Hematopoietic multipotent progenitor cell (in vitro differentiated cells): ENCODE results near the gene JAML. TPM values are rescaled to one million over a fixed set of nuclear protein-coding genes. Genes with fewer than 3 reads are reported as not detected.

ENCODE experiments used
- DNase-seq, 3 donors: peaks; one replicate each; pipeline ENCODE4 v3.0.0-alpha.2; 2011 to 2015; ENCODE audit warnings: low read depth in 2 of 3, low spot score in 2 of 3
- total RNA-seq: library from RNA; depleted of rRNA; stranded (reverse); fragments of >200 nt; gene quantifications from one replicate; pipeline ENCODE4 v1.2.3, GENCODE V29; 2012

JAML gene
- total RNA-seq: 26.9 TPM

- peak in 2 of 3 donors; percentile 51 to 52 for DNase-seq
Measured at GRCh38 chr11:118224511-118225188, at the start of gene JAML. JAML (minus strand) TSS chr11:118225011; CDS start chr11:118214866, 10,145 bp downstream.

GRCh38 chr11:118274186-118274585 lies 49.4 kb upstream of the JAML start:
- no peak for DNase-seq

- DNase-seq: no peak
Measured at GRCh38 chr11:118272001-118272400, 47.2 kb upstream of the JAML start.

- no peak for DNase-seq
Measured at GRCh38 chr11:118267486-118267885, 42.7 kb upstream of the JAML start.

- no peak for DNase-seq
Measured at GRCh38 chr11:118265954-118266353, 41.1 kb upstream of the JAML start.

- no peak for DNase-seq
Measured at GRCh38 chr11:118264569-118265465, 40.0 kb upstream of the JAML start.

GRCh38 chr11:118263695-118264568 lies 39.1 kb upstream of the JAML start, which contains the start of gene MPZL2:
MPZL2 (minus strand) TSS chr11:118264297; CDS start chr11:118264153, 144 bp downstream.
- DNase-seq: peak in 2 of 3 donors; percentile 24 to 27

- no peak for DNase-seq
Measured at GRCh38 chr11:118263112-118263511, 38.3 kb upstream of the JAML start.

- DNase-seq: no peak
Measured at GRCh38 chr11:118260353-118260752, 35.5 kb upstream of the JAML start.

GRCh38 chr11:118259138-118259537 lies 34.3 kb upstream of the JAML start:
- no peak for DNase-seq

GRCh38 chr11:118258410-118258809 lies 33.6 kb upstream of the JAML start:
- no peak for DNase-seq

- no peak for DNase-seq
Measured at GRCh38 chr11:118252688-118253087, 27.9 kb upstream of the JAML start.

GRCh38 chr11:118251858-118252652 lies 27.2 kb upstream of the JAML start, which contains the start of gene MPZL3:
MPZL3 (minus strand) TSS chr11:118252365; CDS start chr11:118252294, 71 bp downstream.
- DNase-seq: peak; percentile 88 to 93 (median 89)

GRCh38 chr11:118247041-118247440 lies 22.2 kb upstream of the JAML start:
- no peak for DNase-seq

- no peak for DNase-seq
Measured at GRCh38 chr11:118245936-118246562, 21.2 kb upstream of the JAML start.

GRCh38 chr11:118243993-118244762 lies 19.4 kb upstream of the JAML start:
- DNase-seq: no peak

- DNase-seq: no peak
Measured at GRCh38 chr11:118243161-118243560, 18.4 kb upstream of the JAML start.

GRCh38 chr11:118241764-118242098 lies 16.9 kb upstream of the JAML start:
- DNase-seq: no peak
